H9 (cell line): ENCODE measurements around the gene STAC2. TPM values are rescaled to one million over a fixed set of nuclear protein-coding genes. Genes with fewer than 3 reads are reported as not detected.

Source experiments
- DNase-seq: peaks from one replicate; pipeline ENCODE4 v3.0.0-alpha.2; 2017
- H2AFZ ChIP-seq: one replicate; pipeline ENCODE4 v1.6.1; 2013; ENCODE audit warnings: mild to moderate bottlenecking, low read length, control low read depth, moderate library complexity
- H2AK5ac ChIP-seq: 2 replicates; pipeline ENCODE4 v1.6.1; 2013; ENCODE audit warnings: low read length, control low read depth, mixed read lengths; ENCODE audit not compliant: insufficient read length
- H2BK120ac ChIP-seq: one replicate; pipeline ENCODE4 v1.6.1; 2013; ENCODE audit warnings: low read depth, mild to moderate bottlenecking, low read length, control low read depth, inconsistent platforms; ENCODE audit not compliant: poor library complexity, severe bottlenecking
- H2BK12ac ChIP-seq: 2 replicates; pipeline ENCODE4 v1.6.1; 2013; ENCODE audit warnings: low read length, control low read depth, mixed read lengths, low read depth; ENCODE audit not compliant: insufficient read length
- H2BK15ac ChIP-seq: 2 replicates; pipeline ENCODE4 v1.6.1; 2013; ENCODE audit warnings: low read depth, low read length, control low read depth
- H2BK20ac ChIP-seq: one replicate; pipeline ENCODE4 v1.6.1; 2013; ENCODE audit warnings: low read depth, mild to moderate bottlenecking, low read length, control low read depth, inconsistent platforms; ENCODE audit not compliant: poor library complexity, severe bottlenecking
- H2BK5ac ChIP-seq: 2 replicates; pipeline ENCODE4 v1.6.1; 2013; ENCODE audit warnings: low read length, control low read depth, mixed read lengths; ENCODE audit not compliant: insufficient read length
- H3K14ac ChIP-seq: 2 replicates; pipeline ENCODE4 v1.6.1; 2013; ENCODE audit warnings: low read length, control low read depth; ENCODE audit not compliant: insufficient read depth
- H3K18ac ChIP-seq: 2 replicates; pipeline ENCODE4 v1.6.1; 2013; ENCODE audit warnings: low read depth, mild to moderate bottlenecking, mixed read lengths, low read length, control low read depth; ENCODE audit not compliant: insufficient read length
- H3K23ac ChIP-seq: 2 replicates; pipeline ENCODE4 v1.6.1; 2013; ENCODE audit warnings: low read length, control low read depth, mixed read lengths, low read depth; ENCODE audit not compliant: insufficient read length
- H3K23me2 ChIP-seq: 2 replicates; pipeline ENCODE4 v1.6.1; 2013; ENCODE audit warnings: low read depth, mild to moderate bottlenecking, mixed read lengths, low read length, control low read depth; ENCODE audit not compliant: insufficient read length, poor library complexity, severe bottlenecking
- H3K27ac ChIP-seq: 2 replicates; pipeline ENCODE4 v1.5.1; 2013; ENCODE audit warnings: low read length, control low read depth, mixed read lengths, low read depth; ENCODE audit not compliant: insufficient read length
- H3K27me3 ChIP-seq: 2 replicates; pipeline ENCODE4 v1.6.1; 2013; ENCODE audit warnings: low read length, control low read depth, inconsistent platforms; ENCODE audit not compliant: insufficient read depth
- H3K4ac ChIP-seq: 2 replicates; pipeline ENCODE4 v1.6.1; 2013; ENCODE audit warnings: low read depth, mild to moderate bottlenecking, control low read depth, inconsistent platforms, low read length, moderate library complexity
- H3K4me1 ChIP-seq: 2 replicates; pipeline ENCODE4 v1.6.1; 2013; ENCODE audit warnings: low read length, control low read depth, inconsistent platforms; ENCODE audit not compliant: insufficient read depth
- H3K4me2 ChIP-seq: 2 replicates; pipeline ENCODE4 v1.6.1; 2013; ENCODE audit warnings: low read length, control low read depth, mixed read lengths; ENCODE audit not compliant: insufficient read length, insufficient read depth
- H3K56ac ChIP-seq: 2 replicates; pipeline ENCODE4 v1.6.1; 2013; ENCODE audit warnings: low read depth, mild to moderate bottlenecking, mixed read lengths, low read length, control low read depth; ENCODE audit not compliant: insufficient read length
- H3K79me1 ChIP-seq: 2 replicates; pipeline ENCODE4 v1.6.1; 2013; ENCODE audit warnings: low read depth, mild to moderate bottlenecking, moderate library complexity, low read length, control low read depth, inconsistent platforms; ENCODE audit not compliant: insufficient read depth, poor library complexity, severe bottlenecking
- H3K79me2 ChIP-seq: 2 replicates; pipeline ENCODE4 v1.6.1; 2013; ENCODE audit warnings: low read length, control low read depth, inconsistent platforms; ENCODE audit not compliant: insufficient read depth
- H3K9ac ChIP-seq: 2 replicates; pipeline ENCODE4 v1.6.1; 2013; ENCODE audit warnings: low read length, control low read depth, mixed read lengths; ENCODE audit not compliant: insufficient read length; ENCODE audit errors: extremely low read depth
- H3K9me3 ChIP-seq: one replicate; pipeline ENCODE4 v1.6.1; 2013; ENCODE audit warnings: low read depth, low read length, inconsistent platforms; ENCODE audit not compliant: control insufficient read depth
- H3T11ph ChIP-seq: one replicate; pipeline ENCODE4 v1.6.1; 2013; ENCODE audit warnings: mild to moderate bottlenecking, low read length, control low read depth, inconsistent platforms
- H4K20me1 ChIP-seq: one replicate; pipeline ENCODE4 v1.6.1; 2013; ENCODE audit not compliant: control insufficient read depth, insufficient read length, insufficient read depth
- H4K5ac ChIP-seq: 2 replicates; pipeline ENCODE4 v1.6.1; 2013; ENCODE audit warnings: low read depth, mild to moderate bottlenecking, mixed read lengths, low read length, control low read depth; ENCODE audit not compliant: insufficient read length
- H4K8ac ChIP-seq: replicated peaks from 2 replicates; pipeline ENCODE4 v1.6.1; 2013; ENCODE audit warnings: low read length, control low read depth, mixed read lengths, low read depth; ENCODE audit not compliant: insufficient read length
- H4K91ac ChIP-seq: 2 replicates; pipeline ENCODE4 v1.6.1; 2013; ENCODE audit warnings: low read depth, mild to moderate bottlenecking, moderate library complexity, mixed read lengths, low read length, control low read depth; ENCODE audit not compliant: insufficient read length
- H3K27ac Mint-ChIP-seq, 3 experiments: 2 replicates in 2 of 3; 3 replicates in 1 of 3; pipeline ENCODE4 v1.8.0; 2020 to 2021; ENCODE audit warnings: mixed read lengths in 3 of 3, mild to moderate bottlenecking in 1 of 3, moderate library complexity in 1 of 3
- H3K27me3 Mint-ChIP-seq: 2 replicates; pipeline ENCODE4 v1.8.0; 2021; ENCODE audit warnings: low read depth, mild to moderate bottlenecking, moderate library complexity, mixed read lengths
- H3K36me3 Mint-ChIP-seq, 3 experiments: 2 replicates in 2 of 3; 3 replicates in 1 of 3; pipeline ENCODE4 v1.8.0; 2020 to 2021; ENCODE audit warnings: low read depth in 3 of 3, mixed read lengths in 3 of 3; ENCODE audit not compliant: insufficient read depth in 1 of 3
- H3K4me1 Mint-ChIP-seq, 2 experiments: 2 replicates each; pipeline ENCODE4 v1.8.0; 2020; ENCODE audit warnings: mixed read lengths in 2 of 2
- H3K4me3 Mint-ChIP-seq, 2 experiments: 2 replicates in 1 of 2; 3 replicates in 1 of 2; pipeline ENCODE4 v1.8.0; 2020 to 2021; ENCODE audit warnings: mild to moderate bottlenecking in 2 of 2, mixed read lengths in 2 of 2, moderate library complexity in 1 of 2
- H3K9me3 Mint-ChIP-seq, 2 experiments: 2 replicates in 1 of 2; 3 replicates in 1 of 2; pipeline ENCODE4 v1.8.0; 2020; ENCODE audit warnings: mild to moderate bottlenecking in 2 of 2, mixed read lengths in 2 of 2, moderate library complexity in 1 of 2
- WGBS: extraction: QIAGEN DNeasy Blood & Tissue Kit; methylation state at CpG from one replicate; pipeline ENCODE4 v1.1.7; 2013; ENCODE audit warnings: missing lambda C conversion rate, low lambda C conversion rate, mixed read lengths; ENCODE audit not compliant: insufficient read length; ENCODE audit errors: extremely low coverage; 5-methylcytosine and 5-hydroxymethylcytosine counted together
- total RNA-seq: library from RNA; stranded (reverse); gene quantifications from 2 replicates; pipeline ENCODE4 v1.2.1, GENCODE V29; 2021
- TF ChIP-seq, protein P1 (sequence below): fragments of 200-600 bp; sonication (generic); conservative IDR thresholded peaks from 3 replicates; pipeline ENCODE4 v1.8.0; 2021; ENCODE audit warnings: antibody characterized with exemption, mild to moderate bottlenecking

STAC2 gene
- total RNA-seq, 1 experiment from 2014 or later: 2.5 TPM

DNA sequence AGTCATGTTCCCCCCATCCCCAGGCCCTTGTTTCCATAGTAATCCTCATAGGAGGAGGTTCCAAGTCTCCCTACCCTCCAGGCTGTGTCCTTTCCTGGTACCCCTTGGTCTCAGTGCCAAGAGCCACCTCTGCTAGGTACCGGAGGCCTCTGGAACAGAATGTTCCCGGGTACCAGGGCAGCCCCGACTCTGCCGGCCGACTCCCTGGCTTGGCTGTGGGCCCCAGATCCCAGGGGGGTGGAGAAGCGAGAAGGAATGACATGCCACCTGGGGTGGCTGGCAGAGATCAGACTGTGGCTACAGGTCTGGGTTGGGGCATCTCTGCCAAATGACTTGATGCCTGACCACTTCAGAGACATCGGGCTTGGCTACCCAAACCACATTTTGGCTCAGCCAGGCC lies 3.6 kb downstream of the STAC2 start:
- Histone ChIP-seq H2BK12ac (no peak overlapping the region), H2AFZ (no peak overlapping the region), H2AK5ac (no peak overlapping the region), H3K4ac (no peak overlapping the region), H3K9me3 (no peaks in the 10 kb centered on the region), H3K23me2 (peaks cover 13% of the 10 kb centered on the region), H4K20me1 (no peaks in the 10 kb centered on the region), H3K18ac (no peak overlapping the region), H4K8ac (no peak overlapping the region), H3K56ac (no peak overlapping the region), H3K23ac (no peak overlapping the region), H3K79me2 (no peaks in the 10 kb centered on the region), H3K4me2 (no peak overlapping the region), H4K5ac (no peak overlapping the region), H3K27ac (no peak overlapping the region), H2BK20ac (no peak overlapping the region), H2BK15ac (no peak overlapping the region), H3T11ph (no peak overlapping the region), H3K14ac (no peak overlapping the region), H2BK120ac (no peak overlapping the region), H3K9ac (no peak overlapping the region), H3K4me1 (no peaks in the 10 kb centered on the region), H3K79me1 (no peaks in the 10 kb centered on the region), H4K91ac (no peak overlapping the region), H3K27me3 (peaks cover 17% of the 10 kb centered on the region; the same call in 1 of the 2 replicates), H2BK5ac (no peak overlapping the region)
- no peaks in the 10 kb centered on the region for H3K9me3 Mint-ChIP-seq
- no peak overlapping the region for H3K27ac Mint-ChIP-seq
- peaks cover 16 to 26% of the 10 kb centered on the region in 2 experiments for H3K4me1 Mint-ChIP-seq
- no peak overlapping the region for H3K4me3 Mint-ChIP-seq
- H3K27me3 Mint-ChIP-seq: peaks cover 80% of the 10 kb centered on the region
- H3K36me3 Mint-ChIP-seq: no peaks in the 10 kb centered on the region
- TF ChIP-seq, protein P1, sequence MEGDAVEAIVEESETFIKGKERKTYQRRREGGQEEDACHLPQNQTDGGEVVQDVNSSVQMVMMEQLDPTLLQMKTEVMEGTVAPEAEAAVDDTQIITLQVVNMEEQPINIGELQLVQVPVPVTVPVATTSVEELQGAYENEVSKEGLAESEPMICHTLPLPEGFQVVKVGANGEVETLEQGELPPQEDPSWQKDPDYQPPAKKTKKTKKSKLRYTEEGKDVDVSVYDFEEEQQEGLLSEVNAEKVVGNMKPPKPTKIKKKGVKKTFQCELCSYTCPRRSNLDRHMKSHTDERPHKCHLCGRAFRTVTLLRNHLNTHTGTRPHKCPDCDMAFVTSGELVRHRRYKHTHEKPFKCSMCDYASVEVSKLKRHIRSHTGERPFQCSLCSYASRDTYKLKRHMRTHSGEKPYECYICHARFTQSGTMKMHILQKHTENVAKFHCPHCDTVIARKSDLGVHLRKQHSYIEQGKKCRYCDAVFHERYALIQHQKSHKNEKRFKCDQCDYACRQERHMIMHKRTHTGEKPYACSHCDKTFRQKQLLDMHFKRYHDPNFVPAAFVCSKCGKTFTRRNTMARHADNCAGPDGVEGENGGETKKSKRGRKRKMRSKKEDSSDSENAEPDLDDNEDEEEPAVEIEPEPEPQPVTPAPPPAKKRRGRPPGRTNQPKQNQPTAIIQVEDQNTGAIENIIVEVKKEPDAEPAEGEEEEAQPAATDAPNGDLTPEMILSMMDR: no peak
- no CpG with 5 or more reads among the region's 7 CpGs for WGBS
- DNase-seq: no peak
